ENCODE measurements around the gene RASL11B. TPM values are rescaled to one million over a fixed set of nuclear protein-coding genes. Genes with fewer than 3 reads are reported as not detected.

The RASL11B gene
- polyA plus RNA-seq, 1 experiment = 0.20 TPM

- Histone ChIP-seq H3K4me3 (ENCODE audit: low read depth, low read length) (no peak overlapping the region), H3K27me3 (ENCODE audit: control insufficient read depth, insufficient read depth, low read length) (no peaks in the 10 kb centered on the region), H3K36me3 (ENCODE audit: control insufficient read depth, insufficient read depth, low read length) (no peaks in the 10 kb centered on the region)
- CTCF ChIA-PET = interaction anchor here (1.6 to 2.7 kb wide), 4 partner anchors 9 to 19 kb away, joined by 4 to 6 read pairs (median 6); no protein-coding TSS in a partner anchor
- TF ChIP-seq CTCF (IDR thresholded peaks at IDR 0.05; ENCODE audit: insufficient read depth, low read depth, low read length) = no peak
- no peak for DNase-seq (ENCODE audit: low read depth)
- POLR2A ChIA-PET = interaction anchor here (0.5 kb wide), 1 partner anchor 19 kb away, joined by 4 read pairs; no protein-coding TSS in a partner anchor
Observed at GRCh38 chr4:52892880-52893279, 30.8 kb downstream of the RASL11B start.

- Histone ChIP-seq H3K27me3 (ENCODE audit: control insufficient read depth, insufficient read depth, low read length) (no peaks in the 10 kb centered on the region), H3K36me3 (ENCODE audit: control insufficient read depth, insufficient read depth, low read length) (no peaks in the 10 kb centered on the region), H3K4me3 (ENCODE audit: low read depth, low read length) (no peak overlapping the region)
- no peak for TF ChIP-seq CTCF (IDR thresholded peaks at IDR 0.05; ENCODE audit: insufficient read depth, low read depth, low read length)
- CTCF ChIA-PET = interaction anchor here (1.2 to 2.0 kb wide), 3 partner anchors 10 to 18 kb away, joined by 3 to 5 read pairs (median 3); no protein-coding TSS in a partner anchor
- POLR2A ChIA-PET = interaction anchor here (0.6 kb wide), 2 partner anchors 65 to 254 kb away, joined by 4 to 8 read pairs; no protein-coding TSS in a partner anchor
- no peak for DNase-seq (ENCODE audit: low read depth)
Observed at GRCh38 chr4:52894443-52894842, 32.3 kb downstream of the RASL11B start.

- no peak overlapping the region for H3K4me3 ChIP-seq (ENCODE audit: low read depth, low read length)
- no peaks in the 10 kb centered on the region for H3K27me3 ChIP-seq (ENCODE audit: control insufficient read depth, insufficient read depth, low read length)
- no peak for TF ChIP-seq CTCF (IDR thresholded peaks at IDR 0.05; ENCODE audit: insufficient read depth, low read depth, low read length)
- H3K36me3 ChIP-seq (ENCODE audit: control insufficient read depth, insufficient read depth, low read length) = no peaks in the 10 kb centered on the region
- ChIA-PET CTCF (interaction anchor here (0.6 to 1.2 kb wide), 3 partner anchors 9 to 68 kb away, joined by 3 to 6 read pairs (median 4); no protein-coding TSS in a partner anchor), POLR2A (no interaction called here)
- no peak for DNase-seq (ENCODE audit: low read depth)
Observed at GRCh38 chr4:52903273-52903672, 41.2 kb downstream of the RASL11B start.

- POLR2A ChIA-PET = no interaction called here
Observed at GRCh38 chr4:52904421-52904820, 42.3 kb downstream of the RASL11B start.

GRCh38 chr4:52907510-52907909, 45.4 kb downstream of the RASL11B start:
- Histone ChIP-seq H3K36me3 (ENCODE audit: control insufficient read depth, insufficient read depth, low read length) (no peaks in the 10 kb centered on the region), H3K4me3 (ENCODE audit: low read depth, low read length) (no peak overlapping the region), H3K27me3 (ENCODE audit: control insufficient read depth, insufficient read depth, low read length) (no peaks in the 10 kb centered on the region)
- DNase-seq (ENCODE audit: low read depth) = no peak
- CTCF ChIA-PET = interaction anchor here (1.0 to 2.4 kb wide), 4 partner anchors 12 to 362 kb away, joined by 3 to 9 read pairs (median 4); no protein-coding TSS in a partner anchor
- POLR2A ChIA-PET = no interaction called here
- TF ChIP-seq CTCF (IDR thresholded peaks at IDR 0.05; ENCODE audit: insufficient read depth, low read depth, low read length) = no peak

More at GRCh38 chr4:52904421-52904820, 42.3 kb downstream of the RASL11B start:
- no peak for DNase-seq (ENCODE audit: low read depth)
- Histone ChIP-seq H3K27me3 (ENCODE audit: control insufficient read depth, insufficient read depth, low read length) (no peaks in the 10 kb centered on the region), H3K4me3 (ENCODE audit: low read depth, low read length) (no peak overlapping the region), H3K36me3 (ENCODE audit: control insufficient read depth, insufficient read depth, low read length) (no peaks in the 10 kb centered on the region)
- no peak for TF ChIP-seq CTCF (IDR thresholded peaks at IDR 0.05; ENCODE audit: insufficient read depth, low read depth, low read length)
- CTCF ChIA-PET = interaction anchor here (1.2 kb wide), 1 partner anchor 10 kb away, joined by 5 read pairs; no protein-coding TSS in a partner anchor

Data from BJ (cell line).